ENCODE measurements around the gene WNT4. TPM values are rescaled to one million over a fixed set of nuclear protein-coding genes. Genes with fewer than 3 reads are reported as not detected.

Gene WNT4
- total RNA-seq, 2 experiments from 2014 or later: not detected

- ChIA-PET CTCF (no interaction called here), POLR2A (no interaction called here)
- no peak overlapping the region for H3K27ac ChIP-seq (ENCODE audit: low read depth in 1 of 2, low read length in 2 of 2)
- no peak overlapping the region for H3K27ac Mint-ChIP-seq
- intact Hi-C loops (cut with DNase I, micrococcal nuclease): no loop called here
- no peaks in the 10 kb centered on the region for H3K36me3 Mint-ChIP-seq (ENCODE audit: low read depth)
- no peaks in the 10 kb centered on the region for H3K9me3 Mint-ChIP-seq
- peaks cover 0 to 5% of the 10 kb centered on the region in 2 experiments for H3K9me3 ChIP-seq (ENCODE audit: control insufficient read depth in 1 of 2, insufficient read depth in 1 of 2, low read length in 2 of 2)
- no peaks in the 10 kb centered on the region for H3K4me1 ChIP-seq (ENCODE audit: insufficient read depth, low read length)
- H3K36me3 ChIP-seq (ENCODE audit: insufficient read depth, low read length): no peaks in the 10 kb centered on the region
- no peak for ATAC-seq (ENCODE audit: poor library complexity)
- TF ChIP-seq, protein P1, sequence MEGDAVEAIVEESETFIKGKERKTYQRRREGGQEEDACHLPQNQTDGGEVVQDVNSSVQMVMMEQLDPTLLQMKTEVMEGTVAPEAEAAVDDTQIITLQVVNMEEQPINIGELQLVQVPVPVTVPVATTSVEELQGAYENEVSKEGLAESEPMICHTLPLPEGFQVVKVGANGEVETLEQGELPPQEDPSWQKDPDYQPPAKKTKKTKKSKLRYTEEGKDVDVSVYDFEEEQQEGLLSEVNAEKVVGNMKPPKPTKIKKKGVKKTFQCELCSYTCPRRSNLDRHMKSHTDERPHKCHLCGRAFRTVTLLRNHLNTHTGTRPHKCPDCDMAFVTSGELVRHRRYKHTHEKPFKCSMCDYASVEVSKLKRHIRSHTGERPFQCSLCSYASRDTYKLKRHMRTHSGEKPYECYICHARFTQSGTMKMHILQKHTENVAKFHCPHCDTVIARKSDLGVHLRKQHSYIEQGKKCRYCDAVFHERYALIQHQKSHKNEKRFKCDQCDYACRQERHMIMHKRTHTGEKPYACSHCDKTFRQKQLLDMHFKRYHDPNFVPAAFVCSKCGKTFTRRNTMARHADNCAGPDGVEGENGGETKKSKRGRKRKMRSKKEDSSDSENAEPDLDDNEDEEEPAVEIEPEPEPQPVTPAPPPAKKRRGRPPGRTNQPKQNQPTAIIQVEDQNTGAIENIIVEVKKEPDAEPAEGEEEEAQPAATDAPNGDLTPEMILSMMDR (IDR thresholded peaks at IDR 0.05): no peak
- H3K4me1 Mint-ChIP-seq (ENCODE audit: low read depth): no peaks in the 10 kb centered on the region
- H3K4me3 Mint-ChIP-seq: no peak overlapping the region
- DNase-seq: no peak
- H3K4me3 ChIP-seq (ENCODE audit: low read length): no peak overlapping the region
- peaks cover 0 to 11% of the 10 kb centered on the region in 2 experiments for H3K27me3 ChIP-seq (ENCODE audit: control insufficient read depth in 1 of 2, insufficient read depth in 2 of 2, low read length in 2 of 2)
- peaks cover 29% of the 10 kb centered on the region for H3K27me3 Mint-ChIP-seq
These were observed 46.7 kb upstream of the WNT4 start for GRCh38 chr1:22189619-22190018.

GRCh38 chr1:22188914-22189313, 46.0 kb upstream of the WNT4 start:
- ATAC-seq (ENCODE audit: poor library complexity) (no peak), DNase-seq (no peak)
- Histone ChIP-seq H3K36me3 (ENCODE audit: insufficient read depth, low read length) (no peaks in the 10 kb centered on the region), H3K27me3 (ENCODE audit: control insufficient read depth in 1 of 2, insufficient read depth in 2 of 2, low read length in 2 of 2) (peaks cover 0 to 11% of the 10 kb centered on the region in 2 experiments), H3K4me1 (ENCODE audit: insufficient read depth, low read length) (no peaks in the 10 kb centered on the region), H3K9me3 (ENCODE audit: control insufficient read depth in 1 of 2, insufficient read depth in 1 of 2, low read length in 2 of 2) (peaks cover 0 to 5% of the 10 kb centered on the region in 2 experiments), H3K4me3 (ENCODE audit: low read length) (no peak overlapping the region), H3K27ac (ENCODE audit: low read depth in 1 of 2, low read length in 2 of 2) (no peak overlapping the region)
- no peaks in the 10 kb centered on the region for H3K36me3 Mint-ChIP-seq (ENCODE audit: low read depth)
- H3K27me3 Mint-ChIP-seq: peaks cover 34% of the 10 kb centered on the region
- no peaks in the 10 kb centered on the region for H3K4me1 Mint-ChIP-seq (ENCODE audit: low read depth)
- no peak overlapping the region for H3K27ac Mint-ChIP-seq
- intact Hi-C loops (cut with DNase I, micrococcal nuclease): no loop called here
- H3K4me3 Mint-ChIP-seq: no peak overlapping the region
- CTCF ChIA-PET: no interaction called here
- POLR2A ChIA-PET: no interaction called here
- TF ChIP-seq, protein P1 (IDR thresholded peaks at IDR 0.05): no peak
- H3K9me3 Mint-ChIP-seq: no peaks in the 10 kb centered on the region

- POLR2A ChIA-PET: no interaction called here
- TF ChIP-seq, protein P1 (IDR thresholded peaks at IDR 0.05): no peak
- no peaks in the 10 kb centered on the region for H3K4me1 Mint-ChIP-seq (ENCODE audit: low read depth)
These were observed 45.5 kb upstream of the WNT4 start for GRCh38 chr1:22188436-22188835.

More at GRCh38 chr1:22188436-22188835, 45.5 kb upstream of the WNT4 start:
- no peaks in the 10 kb centered on the region for H3K4me1 ChIP-seq (ENCODE audit: insufficient read depth, low read length)
- CTCF ChIA-PET: interaction anchor here (0.6 kb wide), 1 partner anchor 37 kb away, joined by 3 read pairs; no protein-coding TSS in a partner anchor
- no peak overlapping the region for H3K27ac ChIP-seq (ENCODE audit: low read depth in 1 of 2, low read length in 2 of 2)
- Mint-ChIP-seq H3K27ac (no peak overlapping the region), H3K9me3 (no peaks in the 10 kb centered on the region), H3K4me3 (no peak overlapping the region), H3K27me3 (peaks cover 34% of the 10 kb centered on the region), H3K36me3 (ENCODE audit: low read depth) (no peaks in the 10 kb centered on the region)
- DNase-seq (no peak), ATAC-seq (ENCODE audit: poor library complexity) (no peak)
- intact Hi-C loops (cut with DNase I, micrococcal nuclease): no loop called here
- peaks cover 0 to 11% of the 10 kb centered on the region in 2 experiments for H3K27me3 ChIP-seq (ENCODE audit: control insufficient read depth in 1 of 2, insufficient read depth in 2 of 2, low read length in 2 of 2)
- peaks cover 0 to 5% of the 10 kb centered on the region in 2 experiments for H3K9me3 ChIP-seq (ENCODE audit: control insufficient read depth in 1 of 2, insufficient read depth in 1 of 2, low read length in 2 of 2)
- H3K36me3 ChIP-seq (ENCODE audit: insufficient read depth, low read length): no peaks in the 10 kb centered on the region
- no peak overlapping the region for H3K4me3 ChIP-seq (ENCODE audit: low read length)

Measured in CD4-positive, alpha-beta T cell (primary cell).